Heart left ventricle (tissue), 13 donors: Measurements from ENCODE around the gene PHF21A.

ENCODE experiments used
- POLR2A ChIP-seq, 2 donors: fragments of 450-650 bp; IDR thresholded peaks; one replicate each; pipeline ENCODE4 v1.6.1; 2017; ENCODE audit warnings: antibody characterized with exemption in 2 of 2, mild to moderate bottlenecking in 2 of 2, moderate library complexity in 2 of 2
- TF ChIP-seq, protein P1 (sequence below), 12 donors: fragments of 200-600 bp; sonication (generic) in 4 of 12; IDR thresholded peaks; one replicate each; pipeline versions ENCODE4 v1.5.0 to v1.8.0; 2018 to 2022; ENCODE audit warnings: antibody characterized with exemption in 12 of 12, mild to moderate bottlenecking in 5 of 12
- donor health status: ischemic (EF 13 %, LVEDD 7.1; RV severe dilation, severe dysfunction).
- donor health status: DM: no; HTN: yes; CAD: no.
- donor health status: DM: no; HTN: no; CAD: no.
- donor health status: ischemic (EF 25% LVEDD 6.9; RV normal size, moderate dysfunction).
- donor health status: ischemic (EF 25% LVEDD 5.7; RV mildly dilated, moderate dysfunction).
- donor health status: ischemic (EF 35%, LVEDD 5.7; RV mildly dilated, moderate dysfunction).
- donor health status: nonischemic (EF 11% LVEDD 7.7; RV severe dilation, severe dysfunction).
- donor health status: DM: yes; HTN: yes; CAD: no.
- donor health status: PGD.
- donor health status: ischemic (EF 29% LVEDD 5.4; RV normal size, mild dysfunction).
- donor health status: nonischemic (EF 23%, LVEDD 6.1; RV moderate dilation, normal function).

DNA sequence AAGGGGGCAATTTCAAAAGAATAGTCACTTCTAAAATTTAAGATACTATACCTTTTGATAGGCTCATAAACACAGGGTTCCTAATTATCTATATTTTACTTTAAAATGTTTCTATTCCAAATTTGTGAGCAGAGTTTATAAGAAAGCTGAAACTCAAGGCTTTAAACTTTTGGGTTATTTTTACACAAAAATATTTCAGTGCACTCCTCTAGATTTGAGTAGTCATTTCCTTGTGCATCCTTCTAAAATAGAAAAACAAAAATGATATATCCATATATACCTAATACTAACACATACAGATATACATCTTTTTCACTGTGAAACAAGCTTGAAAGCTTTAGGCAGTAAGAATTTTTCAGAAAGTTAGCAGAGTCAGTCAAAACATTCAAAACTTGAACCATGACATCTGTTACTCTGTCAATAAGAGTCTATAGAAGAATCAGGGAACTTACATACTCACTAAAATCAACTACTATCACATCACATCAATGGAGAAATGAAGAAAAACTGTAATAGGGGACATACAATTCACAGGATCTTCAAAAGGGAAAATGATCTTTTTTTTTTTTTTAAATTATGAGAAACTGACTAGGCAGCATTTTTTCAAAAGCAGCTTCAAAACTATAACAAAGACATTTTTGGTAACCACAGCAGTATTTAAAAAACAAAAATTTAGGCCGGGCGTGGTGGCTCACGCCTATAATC is 5.1 kb downstream of the PHF21A start:
- TF ChIP-seq, protein P1, sequence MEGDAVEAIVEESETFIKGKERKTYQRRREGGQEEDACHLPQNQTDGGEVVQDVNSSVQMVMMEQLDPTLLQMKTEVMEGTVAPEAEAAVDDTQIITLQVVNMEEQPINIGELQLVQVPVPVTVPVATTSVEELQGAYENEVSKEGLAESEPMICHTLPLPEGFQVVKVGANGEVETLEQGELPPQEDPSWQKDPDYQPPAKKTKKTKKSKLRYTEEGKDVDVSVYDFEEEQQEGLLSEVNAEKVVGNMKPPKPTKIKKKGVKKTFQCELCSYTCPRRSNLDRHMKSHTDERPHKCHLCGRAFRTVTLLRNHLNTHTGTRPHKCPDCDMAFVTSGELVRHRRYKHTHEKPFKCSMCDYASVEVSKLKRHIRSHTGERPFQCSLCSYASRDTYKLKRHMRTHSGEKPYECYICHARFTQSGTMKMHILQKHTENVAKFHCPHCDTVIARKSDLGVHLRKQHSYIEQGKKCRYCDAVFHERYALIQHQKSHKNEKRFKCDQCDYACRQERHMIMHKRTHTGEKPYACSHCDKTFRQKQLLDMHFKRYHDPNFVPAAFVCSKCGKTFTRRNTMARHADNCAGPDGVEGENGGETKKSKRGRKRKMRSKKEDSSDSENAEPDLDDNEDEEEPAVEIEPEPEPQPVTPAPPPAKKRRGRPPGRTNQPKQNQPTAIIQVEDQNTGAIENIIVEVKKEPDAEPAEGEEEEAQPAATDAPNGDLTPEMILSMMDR (IDR thresholded peaks at IDR 0.05), result no peak
- TF ChIP-seq POLR2A (IDR thresholded peaks at IDR 0.05), result no peak
